Measurements from ENCODE around the gene OVOL1.

DNA sequence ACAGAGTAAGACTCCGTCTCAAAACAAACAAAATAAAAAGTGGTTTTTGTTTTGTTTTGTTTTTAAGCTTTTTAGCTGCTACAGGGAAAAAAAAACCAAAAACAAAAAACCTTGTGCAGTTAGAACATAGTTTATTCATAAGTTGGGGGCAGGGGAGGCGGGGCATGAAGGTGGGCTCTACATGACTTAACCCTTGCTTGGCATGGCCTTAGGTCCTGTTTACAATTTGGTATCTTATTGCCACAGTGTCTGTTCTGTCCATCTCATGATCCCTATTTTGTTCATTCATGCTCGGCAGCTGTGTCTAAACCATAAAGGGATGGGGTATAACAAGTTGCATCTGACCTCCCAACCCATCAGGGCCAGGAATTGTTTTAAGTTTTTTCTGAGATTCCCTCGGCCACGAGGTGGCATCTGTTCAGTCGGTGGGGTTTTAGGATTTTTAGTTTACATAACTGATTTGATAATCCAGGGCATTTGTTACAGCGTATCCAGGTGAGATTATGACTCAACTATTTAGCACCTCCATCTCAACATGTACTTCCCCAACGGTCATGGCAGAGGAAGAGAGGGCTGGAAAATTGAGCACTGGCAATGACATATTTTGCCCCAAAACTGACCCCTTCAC is 13.0 kb upstream of the OVOL1 start:
- TF ChIP-seq, protein P1, sequence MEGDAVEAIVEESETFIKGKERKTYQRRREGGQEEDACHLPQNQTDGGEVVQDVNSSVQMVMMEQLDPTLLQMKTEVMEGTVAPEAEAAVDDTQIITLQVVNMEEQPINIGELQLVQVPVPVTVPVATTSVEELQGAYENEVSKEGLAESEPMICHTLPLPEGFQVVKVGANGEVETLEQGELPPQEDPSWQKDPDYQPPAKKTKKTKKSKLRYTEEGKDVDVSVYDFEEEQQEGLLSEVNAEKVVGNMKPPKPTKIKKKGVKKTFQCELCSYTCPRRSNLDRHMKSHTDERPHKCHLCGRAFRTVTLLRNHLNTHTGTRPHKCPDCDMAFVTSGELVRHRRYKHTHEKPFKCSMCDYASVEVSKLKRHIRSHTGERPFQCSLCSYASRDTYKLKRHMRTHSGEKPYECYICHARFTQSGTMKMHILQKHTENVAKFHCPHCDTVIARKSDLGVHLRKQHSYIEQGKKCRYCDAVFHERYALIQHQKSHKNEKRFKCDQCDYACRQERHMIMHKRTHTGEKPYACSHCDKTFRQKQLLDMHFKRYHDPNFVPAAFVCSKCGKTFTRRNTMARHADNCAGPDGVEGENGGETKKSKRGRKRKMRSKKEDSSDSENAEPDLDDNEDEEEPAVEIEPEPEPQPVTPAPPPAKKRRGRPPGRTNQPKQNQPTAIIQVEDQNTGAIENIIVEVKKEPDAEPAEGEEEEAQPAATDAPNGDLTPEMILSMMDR (conservative IDR thresholded peaks at IDR 0.05), result no peak
- no peak for TF ChIP-seq EZH2 (IDR thresholded peaks at IDR 0.05; ENCODE audit: low read depth)
